Activated CD4-positive, alpha-beta T cell treated with anti-CD3 and anti-CD28 coated beads for 48 hours (primary cell): ENCODE measurements around the gene RAD51B.

Experiments
- DNase-seq: peaks from one replicate; pipeline ENCODE4 v3.0.0-alpha.2; 2020

The RAD51B gene

DNA sequence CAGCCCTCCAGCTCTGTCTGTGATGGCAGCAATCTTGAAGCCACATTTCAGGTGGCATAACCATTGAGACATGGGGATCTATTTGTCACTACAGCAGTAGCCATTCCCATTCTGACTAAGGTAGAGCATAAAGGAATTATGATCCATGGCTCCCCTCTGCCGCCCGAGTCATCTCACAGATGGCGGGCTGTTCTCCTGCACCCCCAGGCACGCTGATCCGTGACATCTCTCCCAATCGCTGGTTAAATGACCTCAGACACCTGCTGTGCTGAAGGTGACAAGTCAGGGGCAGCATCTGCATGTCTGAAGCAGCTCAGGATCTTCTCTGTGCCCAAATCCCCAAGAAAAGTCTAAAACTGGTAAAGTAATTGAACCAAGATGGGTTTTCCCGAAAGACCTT lies 849.0 kb downstream of the RAD51B start:
- DNase-seq: no peak

DNA sequence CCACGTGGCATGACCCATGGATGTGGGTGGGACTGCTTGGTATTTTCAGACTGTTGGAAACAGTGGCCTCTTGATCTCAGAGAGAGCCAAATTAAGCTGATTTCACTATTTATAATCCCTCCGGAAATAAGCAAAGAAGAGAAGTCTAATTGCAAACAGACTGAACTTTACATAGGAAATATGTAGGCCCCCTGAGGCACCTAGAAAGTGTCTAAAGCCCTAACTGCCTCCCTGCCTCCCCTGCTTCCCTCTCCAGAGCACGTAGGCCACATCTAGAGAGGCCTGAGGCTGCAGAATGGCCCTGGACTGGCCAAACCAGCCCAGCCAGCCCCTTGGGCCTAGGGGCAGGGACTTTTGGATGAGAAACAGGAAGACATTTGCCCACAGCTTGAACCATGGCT lies 849.5 kb downstream of the RAD51B start:
- no peak for DNase-seq

DNA sequence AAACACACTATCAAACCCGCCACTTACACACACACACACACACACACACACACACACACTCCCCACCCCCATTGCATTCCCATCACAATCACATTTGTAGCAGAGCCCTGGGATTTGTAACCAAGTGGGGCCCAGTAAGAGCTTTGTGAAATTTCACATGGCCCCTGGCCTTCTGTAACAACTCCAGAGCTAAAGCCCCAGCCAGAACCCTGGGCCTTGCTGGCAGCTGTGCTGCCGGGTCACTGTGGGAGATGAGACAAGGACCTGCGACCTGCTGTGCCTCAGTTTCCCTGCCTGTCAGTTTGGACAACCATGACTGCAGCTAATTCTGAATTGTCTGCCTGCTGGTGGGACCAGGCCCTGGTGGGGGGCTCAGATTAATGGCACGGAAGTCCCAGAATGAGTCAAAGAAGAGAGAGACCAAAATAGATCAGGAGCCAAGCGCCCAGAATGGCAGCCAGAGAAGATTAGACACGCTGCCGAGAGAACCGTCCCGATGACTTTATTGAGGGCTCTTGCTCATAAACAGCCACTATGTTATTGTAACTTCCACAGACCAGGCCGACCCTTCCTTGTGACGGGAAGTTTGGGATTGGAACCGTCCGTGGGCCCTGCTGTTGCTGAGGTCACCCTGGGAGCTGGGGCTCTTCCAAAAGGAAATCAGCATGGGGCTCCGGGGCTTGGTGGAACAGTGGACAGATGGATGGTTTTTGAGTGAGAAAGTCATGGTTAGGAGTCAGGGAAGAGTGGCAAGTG lies 850.2 kb downstream of the RAD51B start:
- no peak for DNase-seq

DNA sequence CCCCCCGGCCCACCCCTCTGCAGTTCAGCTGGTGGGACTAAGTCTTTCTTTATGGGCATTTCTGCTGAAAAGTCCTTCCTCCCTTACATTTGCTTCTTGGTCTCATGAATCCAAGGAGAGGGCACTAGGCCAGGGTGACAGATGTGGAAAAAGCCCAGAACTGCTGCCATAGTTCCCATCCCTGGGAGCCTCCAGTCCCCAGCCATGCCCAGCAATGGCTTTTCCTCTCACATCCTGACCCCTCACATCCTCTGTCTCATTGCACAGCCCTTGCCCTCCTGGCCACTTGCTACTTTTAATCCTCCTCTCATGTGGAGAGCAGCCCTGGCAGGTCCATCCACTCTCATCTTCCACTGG lies 850.8 kb downstream of the RAD51B start:
- no peak for DNase-seq

DNA sequence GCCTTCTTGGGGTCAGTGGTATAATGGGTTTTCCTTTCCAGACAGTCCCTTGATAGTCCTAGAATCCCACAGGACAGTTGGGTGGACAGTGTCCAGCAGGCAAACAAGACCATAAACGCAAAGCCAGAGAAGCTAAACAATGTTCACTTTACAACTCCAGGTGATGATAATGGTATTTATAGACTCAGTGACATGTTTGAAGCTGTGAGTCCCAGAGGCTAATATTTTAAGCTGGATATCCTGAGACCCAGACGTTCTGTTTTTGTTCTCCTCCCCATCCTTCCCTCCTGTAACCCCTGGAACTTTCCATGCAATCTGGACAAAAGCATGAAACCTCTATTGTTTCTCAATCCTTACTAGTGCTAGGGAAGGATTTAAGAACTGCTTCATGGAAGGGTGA lies 852.3 kb downstream of the RAD51B start:
- DNase-seq: no peak

DNA sequence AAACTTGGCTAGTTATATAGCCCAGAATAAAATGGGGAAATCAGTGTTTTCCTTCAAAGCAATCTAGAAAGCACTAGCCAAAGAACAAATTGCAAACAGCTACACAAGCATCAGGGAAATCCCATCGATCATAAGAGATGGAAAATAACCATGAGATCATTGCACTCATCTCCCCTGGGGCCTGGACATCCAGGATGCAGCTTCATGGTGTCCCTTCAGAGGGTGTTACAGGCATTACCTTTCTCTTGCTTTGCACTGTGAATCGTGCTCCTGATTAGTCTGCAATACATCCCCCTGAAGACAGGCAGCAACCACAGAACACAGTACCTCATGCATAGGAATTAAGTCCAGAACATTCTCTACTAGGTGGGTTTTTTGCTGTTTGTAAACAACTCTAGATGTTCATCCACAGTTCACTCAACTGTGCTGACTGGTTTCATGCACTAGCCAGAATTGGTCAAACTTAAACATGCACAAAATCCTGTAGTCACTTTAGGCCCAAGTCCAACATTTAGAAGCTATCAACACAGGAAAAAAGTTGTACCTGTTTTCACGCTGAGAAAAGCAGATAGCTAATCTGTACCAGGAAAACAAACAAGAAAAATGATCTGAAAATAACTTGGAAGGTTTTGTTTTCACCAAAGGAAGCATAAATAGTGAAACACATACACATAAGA lies 853.2 kb downstream of the RAD51B start:
- DNase-seq: no peak

DNA sequence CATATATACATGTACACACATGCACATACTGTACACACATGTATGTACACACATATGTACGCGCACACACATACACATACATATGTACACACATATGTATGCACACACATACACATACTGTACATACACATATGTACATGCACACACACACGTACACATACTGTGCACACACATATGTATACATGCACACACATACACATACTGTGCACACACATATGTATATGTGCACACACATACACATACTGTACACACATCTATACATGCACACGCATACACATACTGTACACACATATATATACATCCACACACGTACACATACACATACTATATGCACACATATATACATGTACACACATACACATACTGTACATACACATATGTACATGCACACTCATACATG lies 853.9 kb downstream of the RAD51B start:
- no peak for DNase-seq

DNA sequence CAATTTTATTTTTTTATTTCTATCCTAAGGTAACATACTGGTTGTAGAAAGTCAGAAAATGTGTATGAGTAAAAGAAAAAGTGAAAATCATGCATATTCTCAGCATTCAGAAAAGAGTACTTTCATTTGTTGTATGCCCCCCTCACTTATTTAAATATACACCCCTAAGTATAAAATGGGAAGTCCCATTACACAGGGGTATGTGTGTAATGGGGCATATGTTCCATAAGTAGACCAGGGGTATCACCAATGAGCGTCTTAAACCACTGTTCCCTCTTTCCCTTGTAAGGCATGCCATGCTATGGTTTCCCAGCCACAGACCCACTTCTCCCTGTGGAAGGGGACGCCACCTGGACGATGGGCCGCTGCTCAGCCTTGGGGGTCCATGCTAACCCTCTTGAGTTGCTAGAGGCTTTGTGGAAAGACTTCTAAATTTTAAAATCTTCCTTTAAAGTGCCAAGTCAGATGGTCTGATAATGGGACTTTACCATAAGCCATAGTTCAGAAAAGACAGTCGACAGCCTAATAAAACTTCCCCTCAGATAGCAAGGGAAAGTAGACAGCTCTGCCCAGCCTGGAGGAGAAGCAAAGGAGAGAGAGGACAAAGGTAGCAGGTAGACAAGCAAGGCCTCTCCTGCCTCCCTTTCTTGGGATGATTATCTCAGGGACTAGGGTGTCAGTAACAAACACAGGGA lies 855.1 kb downstream of the RAD51B start:
- no peak for DNase-seq

DNA sequence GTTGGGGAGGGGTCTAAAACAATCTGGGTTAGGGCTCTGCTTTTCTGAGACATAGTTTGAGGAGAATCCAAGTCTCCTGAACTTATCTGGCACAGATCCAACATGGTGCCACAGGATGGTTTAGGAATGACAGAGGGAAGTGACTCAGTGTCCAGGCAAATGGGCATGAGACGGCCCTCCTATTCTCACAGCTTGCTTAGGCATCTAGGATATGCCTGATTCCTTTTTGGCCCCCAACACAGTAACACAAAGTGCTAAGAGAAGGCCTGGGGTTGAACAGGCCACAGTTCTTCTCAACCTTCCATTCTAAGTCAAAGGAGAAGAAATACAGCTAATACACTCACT lies 855.6 kb downstream of the RAD51B start:
- DNase-seq: no peak

DNA sequence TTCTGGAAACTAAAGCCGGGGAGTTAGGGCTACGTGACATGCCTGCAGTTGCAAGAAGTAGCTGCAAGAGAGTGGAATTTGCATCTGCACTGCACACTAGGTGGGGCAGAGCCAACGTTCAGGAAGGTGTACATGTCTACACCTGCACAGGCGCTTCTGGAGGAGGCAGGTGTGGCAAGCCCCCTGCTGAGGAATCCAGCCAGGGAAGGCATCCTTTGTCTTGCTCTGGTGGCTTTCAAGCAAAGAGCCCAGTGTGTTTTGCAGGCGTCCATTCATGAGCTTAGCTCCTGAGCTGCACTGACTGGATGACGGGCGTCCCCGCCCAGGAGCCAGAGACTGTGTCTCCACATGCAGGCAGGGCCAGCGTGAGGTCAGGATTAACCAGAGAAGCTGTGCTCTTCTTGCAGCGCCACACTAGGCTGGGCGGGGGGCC lies 856.9 kb downstream of the RAD51B start:
- DNase-seq: no peak

DNA sequence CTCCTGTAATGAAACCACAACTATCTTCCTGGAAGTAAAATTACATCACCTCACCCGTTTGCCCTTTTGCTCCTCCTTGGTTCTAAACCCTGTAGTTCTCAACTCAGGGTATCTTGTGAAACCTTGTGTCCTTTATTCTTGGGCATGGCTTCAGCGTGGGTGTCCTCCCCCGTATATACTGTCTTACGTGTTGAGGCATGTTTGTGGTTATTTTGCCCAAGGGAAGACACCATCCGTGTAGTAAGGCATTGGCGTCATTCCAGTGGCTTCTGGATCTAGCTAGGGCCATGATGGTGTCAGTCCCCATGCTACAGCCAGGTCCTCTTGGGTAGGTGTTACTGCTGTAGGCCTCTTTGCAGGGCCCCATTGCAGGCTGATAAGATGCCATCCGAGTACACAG lies 857.9 kb downstream of the RAD51B start:
- no peak for DNase-seq

DNA sequence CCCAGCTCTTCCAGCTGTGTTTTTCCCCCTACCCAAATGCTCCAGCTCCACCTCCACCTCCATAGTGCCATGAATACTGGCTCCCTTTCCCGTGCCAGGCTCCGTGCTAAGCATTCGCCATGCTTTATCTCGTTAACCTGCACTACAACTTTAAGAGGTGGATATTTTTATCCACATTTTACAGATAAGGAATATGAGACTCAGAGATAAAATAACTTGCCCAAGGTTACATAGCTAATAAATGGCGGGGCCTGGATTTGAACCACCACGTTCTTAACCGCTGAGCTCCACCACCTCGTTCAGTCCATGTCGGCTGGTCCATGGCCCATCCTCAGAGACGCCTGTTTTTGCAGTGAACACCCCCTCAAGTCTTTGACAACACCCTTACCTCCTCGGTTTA lies 858.3 kb downstream of the RAD51B start:
- DNase-seq: no peak

DNA sequence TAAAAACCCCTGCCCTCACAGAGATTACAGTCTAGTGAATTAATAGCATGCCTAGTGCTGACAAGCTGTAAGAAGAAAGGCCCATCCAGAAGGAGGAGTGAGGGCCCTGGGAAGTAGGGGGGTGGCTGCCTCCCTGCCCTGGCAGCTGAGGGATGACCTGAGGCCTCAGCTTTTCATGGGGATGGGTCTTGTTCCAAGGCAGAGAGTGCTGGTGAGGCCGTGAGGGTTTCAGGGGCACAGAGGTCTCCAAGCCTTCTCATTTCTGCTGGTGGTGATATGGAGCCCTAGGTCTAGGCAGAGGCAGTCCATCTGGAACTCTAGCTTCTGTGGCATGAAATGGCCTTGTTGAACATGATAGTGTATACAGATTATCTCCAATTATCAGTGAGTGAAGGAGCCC lies 858.9 kb downstream of the RAD51B start:
- DNase-seq: no peak

DNA sequence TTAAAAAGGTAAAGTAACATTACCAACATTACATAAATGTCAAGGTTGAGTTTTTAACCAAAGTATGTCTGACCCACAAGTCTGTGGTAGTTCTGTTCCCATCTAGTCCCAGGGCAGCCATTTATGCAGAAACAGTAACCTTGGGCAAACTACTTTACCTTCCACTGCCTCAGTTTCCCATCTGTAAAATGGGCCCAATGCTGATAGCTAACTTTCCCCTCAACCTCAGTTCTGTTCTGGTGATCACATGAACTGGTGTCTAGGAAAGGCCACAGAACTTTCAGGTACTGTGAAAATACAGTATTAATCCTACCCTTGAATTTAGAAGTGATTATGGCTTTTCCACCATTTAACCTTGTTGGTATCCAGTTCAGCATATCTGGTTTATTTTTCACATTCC lies 859.7 kb downstream of the RAD51B start:
- DNase-seq: no peak

DNA sequence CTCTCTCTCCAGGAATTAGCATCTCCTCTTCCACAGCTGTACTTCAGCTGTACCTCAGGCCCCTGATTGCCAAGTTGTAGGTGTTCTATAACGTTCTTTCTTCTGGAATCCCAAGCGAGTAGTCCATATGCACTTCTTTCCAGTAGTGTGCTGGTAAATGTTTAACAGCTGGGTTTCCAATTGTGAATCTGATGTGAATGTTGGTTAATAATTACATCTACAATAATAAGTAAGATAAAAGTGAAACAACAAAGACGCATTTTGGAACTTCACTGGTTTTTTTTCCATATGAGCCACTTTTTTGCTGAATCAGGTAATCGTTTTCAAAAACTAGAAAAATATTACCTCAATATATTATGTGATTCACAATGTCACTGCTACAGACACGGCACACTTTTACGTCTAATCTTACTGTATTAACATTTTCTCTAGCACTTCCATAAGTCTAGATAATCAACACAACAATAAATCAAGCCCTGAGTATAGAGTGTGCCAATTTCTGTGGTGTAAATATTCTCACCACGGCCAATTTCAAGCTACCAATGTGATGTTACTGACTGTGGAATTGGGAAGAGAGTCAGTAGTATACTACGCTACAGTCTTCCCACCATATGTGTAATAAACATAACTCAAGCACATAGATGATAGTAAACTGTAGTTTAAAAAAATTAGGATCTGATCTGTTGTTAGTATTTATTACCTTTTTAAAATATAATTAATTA lies 860.3 kb downstream of the RAD51B start:
- DNase-seq: no peak

DNA sequence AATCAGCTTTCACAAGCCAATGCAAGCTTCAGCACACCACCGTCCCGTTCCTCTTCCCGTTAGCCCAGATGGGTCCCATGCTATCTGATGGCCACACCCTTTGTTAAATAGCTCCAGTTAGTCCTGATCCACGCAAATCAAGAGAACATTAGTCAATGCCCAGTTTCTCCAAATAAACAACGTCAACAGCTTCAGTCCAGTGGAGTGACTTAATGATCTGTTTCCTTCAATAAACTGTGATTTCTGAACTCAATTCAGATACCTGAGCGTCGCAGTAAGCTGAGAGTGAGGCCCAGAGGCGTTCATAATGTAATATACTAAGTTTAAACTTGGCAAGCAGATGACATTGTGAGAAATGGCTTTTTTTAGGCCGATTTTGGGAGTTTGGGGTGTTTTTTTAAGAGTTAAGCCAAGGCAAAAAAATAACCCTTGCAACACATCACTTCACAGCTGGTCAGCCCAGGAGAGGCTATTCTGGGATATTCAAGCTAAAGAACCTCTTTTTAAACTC lies 861.0 kb downstream of the RAD51B start:
- no peak for DNase-seq

DNA sequence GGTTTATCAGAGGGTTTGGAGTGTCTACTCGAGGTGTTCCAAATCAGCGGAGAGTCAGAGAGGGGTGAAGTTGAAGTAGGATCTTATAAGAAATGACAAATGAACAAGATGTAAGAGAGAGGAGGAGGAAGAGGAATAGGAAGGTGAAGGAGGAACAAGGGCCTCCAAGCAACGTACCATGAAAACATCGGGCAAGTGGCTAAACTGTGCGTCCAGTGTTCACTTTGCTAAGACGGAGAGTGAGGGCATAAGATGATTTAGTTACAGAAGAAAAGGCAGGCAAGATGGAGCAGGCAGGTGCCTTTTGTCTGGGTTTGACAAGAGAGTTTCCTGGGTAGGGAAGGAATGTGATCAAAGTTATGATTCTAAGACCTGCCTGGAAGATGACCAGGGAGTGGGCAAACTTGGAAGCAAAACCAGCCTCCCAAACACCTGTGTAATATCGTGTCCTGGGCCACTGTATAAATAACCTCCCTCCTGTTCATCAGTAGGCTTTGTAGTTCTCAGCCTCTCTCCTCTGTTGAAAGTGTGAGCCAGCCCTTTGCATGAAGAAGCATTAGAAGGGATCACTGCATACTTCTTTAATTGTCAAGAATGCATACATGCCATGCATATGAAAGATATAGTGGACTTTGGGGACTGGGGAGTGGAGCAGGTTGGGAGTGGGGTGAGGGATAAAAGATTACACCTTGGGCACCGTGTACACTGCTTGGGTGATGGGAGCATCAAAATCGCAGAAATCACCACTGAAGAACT lies 861.9 kb downstream of the RAD51B start:
- DNase-seq: no peak

DNA sequence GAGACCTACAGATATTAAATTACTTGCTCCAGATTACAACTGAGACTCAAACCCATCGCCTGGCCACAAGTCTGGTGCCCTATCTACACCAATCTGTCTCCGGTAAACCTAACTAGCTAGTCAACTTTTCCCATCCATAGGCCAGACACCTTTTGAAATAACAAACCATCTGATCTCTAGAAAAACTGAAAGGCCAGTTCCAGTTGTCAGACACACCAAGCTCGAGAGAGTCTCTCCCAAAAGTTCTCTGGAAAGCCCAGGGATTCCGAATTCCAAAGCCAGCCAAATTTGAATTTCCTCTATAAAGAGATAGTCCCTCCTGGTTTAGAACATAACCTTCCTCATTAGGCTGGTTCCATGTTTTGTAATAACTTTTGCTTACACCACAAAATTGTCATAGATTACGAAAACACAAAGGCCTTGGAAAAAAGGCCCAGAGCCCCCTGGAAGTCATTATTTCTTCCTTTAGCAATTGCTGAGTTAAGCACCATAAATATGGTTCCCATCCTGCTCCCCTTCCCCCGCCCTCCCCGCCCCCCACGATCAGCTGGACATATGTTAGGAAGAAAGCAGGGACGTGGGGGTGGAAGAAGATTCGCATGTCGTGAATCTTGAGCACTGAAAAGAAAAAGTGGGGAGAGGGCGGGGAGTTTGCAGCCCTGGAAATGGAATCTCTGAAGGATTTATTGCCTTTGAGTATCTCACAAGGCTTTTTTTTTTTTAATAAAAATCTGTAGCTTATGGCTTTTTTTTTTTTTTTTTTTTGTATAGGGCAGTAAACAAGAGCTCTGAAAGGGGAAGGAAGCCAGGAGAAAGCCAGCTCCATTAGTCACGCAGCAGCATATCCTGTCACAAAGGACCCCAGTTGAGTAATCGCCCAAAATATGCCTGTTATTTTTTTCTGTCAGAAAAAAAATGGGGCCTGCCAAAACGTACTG lies 862.9 kb downstream of the RAD51B start:
- DNase-seq: peak; percentile 51

DNA sequence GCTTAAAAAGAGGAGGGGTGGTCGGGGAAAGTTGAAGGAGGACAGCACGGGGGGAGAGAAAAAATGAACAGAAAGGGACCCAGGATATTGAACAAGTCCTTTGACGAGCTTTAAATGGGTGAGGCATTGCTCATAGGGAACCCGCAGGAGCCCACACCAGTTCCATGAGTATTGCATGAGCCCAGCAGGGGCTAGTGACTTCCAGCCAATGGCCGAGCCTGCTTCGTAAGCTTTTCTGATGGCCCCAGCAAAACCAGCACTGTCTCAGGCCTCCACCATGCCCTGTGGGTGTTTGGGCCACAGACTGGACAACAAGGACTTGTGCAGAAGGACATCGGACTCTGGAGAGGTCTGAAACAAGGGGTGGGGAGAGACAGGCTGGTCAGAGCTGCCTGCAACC lies 863.7 kb downstream of the RAD51B start:
- DNase-seq: no peak

DNA sequence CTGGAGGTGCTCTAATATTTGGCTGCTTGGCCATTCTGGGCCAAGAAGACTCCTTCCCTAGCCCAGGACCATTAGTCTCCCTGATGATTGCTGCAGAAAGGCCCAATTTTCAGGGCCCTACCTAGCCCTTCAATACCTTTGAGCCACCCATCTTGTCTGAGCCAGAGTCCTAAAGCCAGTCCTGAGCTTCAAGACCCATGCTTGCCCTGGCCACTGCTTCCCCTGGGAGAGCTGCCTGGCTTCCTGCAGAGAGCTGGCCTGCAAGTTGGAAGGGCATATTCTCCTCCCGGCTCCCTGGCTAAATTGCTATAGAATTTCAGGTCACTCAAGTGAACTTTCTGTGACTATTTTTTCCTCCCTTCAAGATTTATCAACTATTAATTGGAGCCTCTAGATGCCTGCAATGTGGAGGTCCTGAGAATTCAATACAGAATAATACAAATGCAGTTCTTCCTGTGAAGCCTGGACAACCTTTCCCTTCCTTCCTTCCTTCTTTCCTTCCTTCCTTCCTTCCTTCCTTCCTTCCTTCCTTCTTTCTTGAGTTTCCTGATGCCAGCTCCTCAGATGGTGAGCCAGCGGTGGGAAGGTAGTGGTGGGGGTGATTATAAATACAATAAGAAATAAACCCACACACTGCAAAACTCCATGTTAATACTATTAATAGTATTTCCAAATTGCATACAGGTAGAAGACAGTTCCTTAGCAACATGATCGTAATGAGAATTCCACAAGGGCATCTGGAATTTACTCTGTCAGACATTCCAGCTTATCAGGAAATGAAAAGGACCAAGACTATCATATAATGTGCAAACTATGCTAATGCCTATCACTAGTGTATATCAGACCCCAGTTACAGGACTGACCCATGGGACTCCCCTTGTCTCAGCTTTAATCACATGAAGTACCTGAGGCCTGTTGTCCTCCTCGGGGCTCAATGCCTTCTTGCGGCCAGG lies 865.2 kb downstream of the RAD51B start:
- no peak for DNase-seq
